ENCODE data around the gene TSPAN3. TPM values are rescaled to one million over a fixed set of nuclear protein-coding genes. Genes with fewer than 3 reads are reported as not detected.

Gene TSPAN3
- total RNA-seq, 1 donor from 2014 or later = 259 TPM

GRCh38 chr15:77096138-77096537 lies 25.2 kb upstream of the TSPAN3 start:
- H3K36me3 Mint-ChIP-seq (ENCODE audit: low read depth) = no peaks in the 10 kb centered on the region

GRCh38 chr15:77094397-77095030 lies 23.6 kb upstream of the TSPAN3 start:
- no peaks in the 10 kb centered on the region for H3K27me3 Mint-ChIP-seq (ENCODE audit: low read depth)
- no peak for DNase-seq (ENCODE audit: low read depth, low spot score)
- TF ChIP-seq, protein P1, sequence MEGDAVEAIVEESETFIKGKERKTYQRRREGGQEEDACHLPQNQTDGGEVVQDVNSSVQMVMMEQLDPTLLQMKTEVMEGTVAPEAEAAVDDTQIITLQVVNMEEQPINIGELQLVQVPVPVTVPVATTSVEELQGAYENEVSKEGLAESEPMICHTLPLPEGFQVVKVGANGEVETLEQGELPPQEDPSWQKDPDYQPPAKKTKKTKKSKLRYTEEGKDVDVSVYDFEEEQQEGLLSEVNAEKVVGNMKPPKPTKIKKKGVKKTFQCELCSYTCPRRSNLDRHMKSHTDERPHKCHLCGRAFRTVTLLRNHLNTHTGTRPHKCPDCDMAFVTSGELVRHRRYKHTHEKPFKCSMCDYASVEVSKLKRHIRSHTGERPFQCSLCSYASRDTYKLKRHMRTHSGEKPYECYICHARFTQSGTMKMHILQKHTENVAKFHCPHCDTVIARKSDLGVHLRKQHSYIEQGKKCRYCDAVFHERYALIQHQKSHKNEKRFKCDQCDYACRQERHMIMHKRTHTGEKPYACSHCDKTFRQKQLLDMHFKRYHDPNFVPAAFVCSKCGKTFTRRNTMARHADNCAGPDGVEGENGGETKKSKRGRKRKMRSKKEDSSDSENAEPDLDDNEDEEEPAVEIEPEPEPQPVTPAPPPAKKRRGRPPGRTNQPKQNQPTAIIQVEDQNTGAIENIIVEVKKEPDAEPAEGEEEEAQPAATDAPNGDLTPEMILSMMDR (conservative IDR thresholded peaks at IDR 0.05) = peak; percentile 42
- H3K36me3 Mint-ChIP-seq (ENCODE audit: low read depth) = no peaks in the 10 kb centered on the region
- peaks cover 9% of the 10 kb centered on the region for H3K4me1 Mint-ChIP-seq
- no peak overlapping the region for H3K4me3 Mint-ChIP-seq
- no peak overlapping the region for H3K27ac Mint-ChIP-seq (ENCODE audit: unreplicated experiment)
- H3K9me3 Mint-ChIP-seq = no peaks in the 10 kb centered on the region

More at GRCh38 chr15:77096138-77096537, 25.2 kb upstream of the TSPAN3 start:
- Mint-ChIP-seq H3K27me3 (ENCODE audit: low read depth) (no peaks in the 10 kb centered on the region), H3K4me1 (peaks cover 9% of the 10 kb centered on the region), H3K9me3 (no peaks in the 10 kb centered on the region), H3K27ac (ENCODE audit: unreplicated experiment) (no peak overlapping the region), H3K4me3 (no peak overlapping the region)
- DNase-seq (ENCODE audit: low read depth, low spot score) = no peak
- TF ChIP-seq, protein P1 (conservative IDR thresholded peaks at IDR 0.05) = no peak

GRCh38 chr15:77093436-77093835 lies 22.5 kb upstream of the TSPAN3 start:
- peaks cover 9% of the 10 kb centered on the region for H3K4me1 Mint-ChIP-seq
- no peak overlapping the region for H3K27ac Mint-ChIP-seq (ENCODE audit: unreplicated experiment)
- no peaks in the 10 kb centered on the region for H3K36me3 Mint-ChIP-seq (ENCODE audit: low read depth)
- DNase-seq (ENCODE audit: low read depth, low spot score) = no peak
- H3K4me3 Mint-ChIP-seq = no peak overlapping the region
- TF ChIP-seq, protein P1 (conservative IDR thresholded peaks at IDR 0.05) = no peak
- H3K27me3 Mint-ChIP-seq (ENCODE audit: low read depth) = no peaks in the 10 kb centered on the region
- no peaks in the 10 kb centered on the region for H3K9me3 Mint-ChIP-seq

- Mint-ChIP-seq H3K9me3 (no peaks in the 10 kb centered on the region), H3K36me3 (ENCODE audit: low read depth) (no peaks in the 10 kb centered on the region), H3K27me3 (ENCODE audit: low read depth) (no peaks in the 10 kb centered on the region), H3K4me1 (peaks cover 2% of the 10 kb centered on the region), H3K4me3 (no peak overlapping the region), H3K27ac (ENCODE audit: unreplicated experiment) (no peak overlapping the region)
- DNase-seq (ENCODE audit: low read depth, low spot score) = no peak
- TF ChIP-seq, protein P1 (conservative IDR thresholded peaks at IDR 0.05) = no peak
These were observed 20.2 kb upstream of the TSPAN3 start for GRCh38 chr15:77091097-77091496.

DNA sequence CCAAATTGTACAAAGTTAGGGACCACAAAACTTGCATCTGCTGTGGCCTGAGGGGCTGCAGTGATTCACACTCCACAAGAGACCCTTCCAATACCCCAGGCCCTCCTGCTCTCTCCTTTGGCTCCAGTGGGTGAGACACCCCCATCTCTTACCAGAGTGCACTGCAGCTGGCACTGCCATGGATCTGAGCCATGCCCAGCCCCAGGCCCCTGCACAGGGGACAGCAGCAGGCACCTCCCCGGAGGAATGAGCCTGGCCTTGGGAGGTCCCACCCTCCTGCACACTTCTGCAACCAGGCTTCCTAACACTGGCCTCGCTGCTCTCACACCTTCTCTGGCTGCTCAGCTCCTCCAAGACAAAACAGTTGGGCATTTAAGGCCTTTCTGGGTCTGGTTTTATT lies 16.3 kb upstream of the TSPAN3 start:
- Mint-ChIP-seq H3K27ac (ENCODE audit: unreplicated experiment) (no peak overlapping the region), H3K36me3 (ENCODE audit: low read depth) (no peaks in the 10 kb centered on the region), H3K4me3 (no peak overlapping the region), H3K27me3 (ENCODE audit: low read depth) (no peaks in the 10 kb centered on the region), H3K4me1 (peaks cover 13% of the 10 kb centered on the region), H3K9me3 (no peaks in the 10 kb centered on the region)
- DNase-seq (ENCODE audit: low read depth, low spot score) = no peak
- TF ChIP-seq, protein P1 (conservative IDR thresholded peaks at IDR 0.05) = no peak
